Measurements from ENCODE around the gene CAST.

CAST gene

DNA sequence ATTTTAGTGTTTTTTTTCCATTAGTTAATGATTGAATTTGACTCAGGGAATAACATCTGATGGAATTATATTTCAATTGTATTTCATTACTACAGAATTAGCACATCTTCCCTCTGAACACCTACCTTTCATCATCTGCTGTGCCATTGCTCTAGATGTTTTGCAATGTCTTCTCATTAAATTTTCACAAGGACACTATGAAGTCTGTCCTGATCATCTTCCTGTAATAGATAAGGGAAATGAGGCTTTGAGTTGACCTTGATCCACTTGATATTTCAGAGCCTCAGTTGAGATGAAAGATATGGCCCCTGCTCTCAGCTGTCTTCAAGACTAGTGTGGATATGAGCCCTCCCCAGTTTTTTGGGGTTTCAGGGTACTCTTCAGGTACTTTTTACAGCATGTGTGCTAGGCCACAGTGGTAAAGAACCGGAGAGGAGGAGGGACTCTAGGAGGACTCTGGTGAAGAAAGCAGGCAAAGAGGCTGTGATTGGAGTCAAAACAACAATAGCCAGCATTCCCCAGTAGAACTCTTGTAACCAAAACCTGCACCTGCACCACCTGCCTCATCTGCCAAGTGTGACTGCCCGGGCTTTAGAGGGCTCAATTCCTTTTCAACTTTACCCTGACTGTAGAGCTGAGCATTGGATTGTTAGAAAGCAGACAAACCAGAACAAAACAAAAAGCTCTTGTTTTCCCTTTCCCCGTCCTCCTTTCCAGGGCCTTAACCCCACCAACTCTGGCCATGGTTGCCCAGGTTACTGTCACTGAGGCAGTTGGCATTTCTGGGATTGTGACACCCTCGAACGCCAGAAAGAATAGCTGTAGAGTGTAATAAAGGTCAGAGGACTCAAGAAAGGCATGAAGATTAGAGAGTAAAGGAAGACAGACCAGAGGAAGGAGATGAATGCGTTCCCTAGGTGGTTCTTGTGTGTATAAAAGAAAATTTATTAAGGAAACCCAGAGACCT lies 89.3 kb downstream of the CAST start:
- DNase-seq, result no peak

DNA sequence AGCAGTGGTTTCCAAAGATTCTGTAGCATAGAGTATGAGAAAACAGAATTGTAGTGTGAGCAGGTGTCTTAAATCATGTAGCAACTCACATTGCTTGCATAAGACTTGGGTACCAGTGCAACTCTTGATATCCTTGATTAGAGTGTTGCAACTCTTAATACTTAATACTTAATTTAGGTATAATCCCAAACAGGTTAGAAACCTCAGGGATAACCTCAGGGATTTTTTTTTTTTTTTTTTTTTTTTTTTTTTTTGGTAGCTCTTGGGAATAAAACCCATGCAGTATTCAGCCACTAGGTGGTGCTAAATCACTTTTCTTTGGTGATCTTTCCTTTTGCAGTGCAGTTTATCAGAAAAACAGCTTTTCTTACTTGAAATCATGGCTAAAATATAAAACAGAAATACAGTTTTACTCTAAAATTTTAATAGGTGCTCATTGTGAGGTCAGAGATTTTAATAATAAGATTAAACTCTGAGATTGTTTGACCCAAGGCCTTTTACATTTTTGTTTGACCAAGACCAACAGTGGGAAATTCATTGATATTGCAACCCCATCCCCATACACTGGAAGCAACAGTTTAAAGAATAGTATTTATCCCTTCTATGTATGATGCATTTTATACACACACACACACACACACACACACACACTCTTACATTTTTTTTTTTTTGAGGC lies 90.3 kb downstream of the CAST start:
- peak; percentile 76 for DNase-seq

GRCh38 chr5:96753017-96753397 lies 90.8 kb downstream of the CAST start:
- no peak for DNase-seq

- DNase-seq, result no peak
Measured at GRCh38 chr5:96753848-96754247, 91.7 kb downstream of the CAST start.

GRCh38 chr5:96755851-96756250 lies 93.7 kb downstream of the CAST start:
- DNase-seq, result no peak

DNA sequence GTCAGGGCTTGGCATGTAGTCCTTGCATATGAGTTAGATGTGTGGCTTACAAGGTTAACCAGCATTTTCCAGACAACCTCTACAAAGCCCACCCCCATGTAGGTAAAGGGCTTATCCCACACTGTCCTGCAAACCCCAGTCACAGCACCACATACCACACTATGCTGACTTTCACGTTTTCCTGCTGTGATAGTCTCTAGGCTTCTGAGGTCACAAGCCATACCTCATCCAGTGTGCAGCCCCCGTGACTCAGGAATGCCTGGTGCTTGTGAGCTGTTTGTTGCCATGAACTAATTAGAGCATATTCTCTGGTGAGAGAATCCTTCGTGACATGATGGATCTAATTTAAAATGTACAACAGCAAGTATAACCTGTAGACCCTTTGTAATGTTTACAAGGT lies 94.8 kb downstream of the CAST start:
- DNase-seq, result no peak

DNA sequence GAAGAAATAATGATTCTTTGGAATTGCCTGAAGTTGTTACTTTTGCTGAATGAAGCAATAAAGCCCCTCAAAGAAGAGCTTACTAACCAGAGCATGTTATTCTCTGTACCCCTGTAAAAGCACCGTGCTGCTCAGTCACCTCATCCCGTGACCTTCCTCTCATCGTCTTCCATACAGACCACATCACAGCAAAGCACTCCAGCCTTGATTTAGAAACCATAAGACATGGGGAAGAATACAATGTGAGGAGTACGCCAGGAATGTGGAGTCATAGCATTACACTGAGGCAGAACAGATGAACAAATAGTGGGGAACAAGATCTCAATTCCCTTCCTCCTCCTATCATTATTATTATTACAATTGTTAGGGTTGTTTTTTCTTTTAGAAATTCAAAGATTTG lies 96.4 kb downstream of the CAST start:
- no peak for DNase-seq

GRCh38 chr5:96761618-96762017 lies 99.4 kb downstream of the CAST start:
- no peak for DNase-seq

- DNase-seq, result no peak
Measured at GRCh38 chr5:96763026-96763425, 100.8 kb downstream of the CAST start.

- DNase-seq, result no peak
Measured at GRCh38 chr5:96765043-96765442, 102.9 kb downstream of the CAST start.

- DNase-seq, result no peak
Measured at GRCh38 chr5:96768708-96769251, 106.6 kb downstream of the CAST start.

DNA sequence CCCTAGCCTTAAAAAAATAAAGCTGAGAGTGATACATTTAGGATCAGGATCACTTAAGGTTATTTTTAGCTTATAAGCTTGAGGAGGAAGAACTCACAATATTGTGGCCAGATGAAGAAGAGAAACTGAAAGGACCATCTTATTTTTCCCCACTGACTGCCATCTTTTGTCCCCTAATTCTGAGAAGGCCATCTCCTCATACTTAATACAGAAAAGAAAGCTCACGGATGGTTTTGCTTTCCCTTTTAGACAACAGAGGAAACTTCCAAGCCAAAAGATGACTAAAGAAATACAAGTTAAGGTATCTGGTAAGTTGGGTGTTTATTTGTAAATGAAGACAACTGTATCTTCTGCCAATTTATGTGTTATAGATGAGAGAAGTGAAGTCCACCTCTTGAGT lies 109.2 kb downstream of the CAST start:
- DNase-seq, result no peak

GRCh38 chr5:96772111-96772510 lies 109.9 kb downstream of the CAST start:
- no peak for DNase-seq

- DNase-seq, result no peak
Measured at GRCh38 chr5:96772542-96772941, 110.4 kb downstream of the CAST start.

DNA sequence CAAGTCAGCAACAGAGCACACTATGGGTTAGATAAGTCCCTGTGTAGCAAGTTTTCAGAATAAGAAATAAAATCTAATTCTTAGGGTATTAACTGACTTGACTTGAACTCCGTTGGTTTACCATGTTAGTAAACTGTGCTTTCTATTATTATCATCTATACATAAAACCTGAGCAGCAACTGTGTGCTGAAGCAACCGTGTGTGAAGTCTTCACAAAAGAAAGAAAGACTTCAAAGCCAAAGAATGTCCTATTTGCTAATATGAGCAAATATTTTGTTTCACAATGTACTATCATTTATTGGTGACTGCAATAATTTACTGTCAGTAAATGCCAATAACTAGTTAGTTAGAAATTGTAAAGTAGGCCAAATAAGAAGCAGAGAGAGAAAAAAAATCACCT lies 112.9 kb downstream of the CAST start:
- DNase-seq, result no peak

GRCh38 chr5:96775689-96776088 lies 113.5 kb downstream of the CAST start:
- no peak for DNase-seq

DNA sequence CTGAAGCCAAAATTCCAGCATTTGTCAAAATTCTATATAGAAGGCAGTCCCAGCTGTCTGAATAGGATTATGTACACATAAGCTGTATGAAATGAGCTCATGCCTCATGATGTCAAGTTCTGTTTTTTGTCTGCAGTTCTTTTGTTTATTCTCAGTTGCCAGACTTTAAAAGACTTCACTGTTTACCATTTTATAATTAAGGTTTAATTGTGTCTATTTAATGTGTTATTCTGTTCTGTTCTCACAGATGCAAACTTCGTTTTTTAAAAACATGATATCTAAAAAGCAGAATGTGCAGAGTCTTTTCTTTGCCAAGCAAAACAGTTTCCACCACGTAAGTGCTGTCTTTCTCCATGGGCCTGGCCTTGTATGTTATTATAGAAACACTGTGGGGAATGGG lies 114.4 kb downstream of the CAST start:
- DNase-seq, result no peak

DNA sequence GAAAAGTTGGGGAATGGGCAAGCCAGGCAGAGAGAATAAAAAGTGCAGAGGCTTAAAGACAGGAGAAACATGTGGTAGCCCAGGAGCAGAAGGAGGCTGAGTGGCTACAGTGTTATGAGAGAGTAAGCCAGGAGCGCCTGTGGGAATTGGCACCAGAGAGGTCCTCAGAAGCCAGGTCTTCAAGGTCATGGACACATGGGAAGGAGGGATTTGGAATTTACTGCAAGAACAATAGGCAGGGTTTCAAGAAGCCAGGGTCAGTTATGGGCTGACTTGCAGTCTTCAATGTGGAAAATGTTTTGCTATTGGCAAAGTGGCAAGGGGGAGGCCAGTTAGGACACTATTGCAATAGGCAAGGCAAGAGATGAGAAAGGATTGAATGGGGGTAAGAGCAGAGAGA lies 116.2 kb downstream of the CAST start:
- DNase-seq, result no peak

- no peak for DNase-seq
Measured at GRCh38 chr5:96780626-96781025, 118.5 kb downstream of the CAST start.

GRCh38 chr5:96781031-96781971 lies 119.1 kb downstream of the CAST start:
- no peak for DNase-seq

DNA sequence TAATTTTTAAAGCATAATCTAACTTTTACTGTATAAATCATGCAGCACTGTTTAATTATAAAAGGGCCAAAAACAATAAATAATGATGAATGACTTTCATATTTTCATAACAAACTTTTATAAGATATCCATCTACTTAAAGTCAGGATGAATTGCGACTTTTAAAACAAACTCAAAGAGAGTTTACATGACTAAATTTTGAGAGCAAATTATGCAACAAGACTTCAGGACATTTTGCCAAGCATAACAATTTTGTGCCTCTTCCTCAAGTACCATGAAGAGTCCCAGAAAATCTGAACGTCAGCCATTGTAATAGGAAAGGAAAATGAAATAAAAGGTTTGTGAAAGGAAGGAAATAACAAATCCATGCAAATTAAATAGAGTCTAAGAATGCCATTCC lies 121.2 kb downstream of the CAST start:
- DNase-seq, result no peak

DNA sequence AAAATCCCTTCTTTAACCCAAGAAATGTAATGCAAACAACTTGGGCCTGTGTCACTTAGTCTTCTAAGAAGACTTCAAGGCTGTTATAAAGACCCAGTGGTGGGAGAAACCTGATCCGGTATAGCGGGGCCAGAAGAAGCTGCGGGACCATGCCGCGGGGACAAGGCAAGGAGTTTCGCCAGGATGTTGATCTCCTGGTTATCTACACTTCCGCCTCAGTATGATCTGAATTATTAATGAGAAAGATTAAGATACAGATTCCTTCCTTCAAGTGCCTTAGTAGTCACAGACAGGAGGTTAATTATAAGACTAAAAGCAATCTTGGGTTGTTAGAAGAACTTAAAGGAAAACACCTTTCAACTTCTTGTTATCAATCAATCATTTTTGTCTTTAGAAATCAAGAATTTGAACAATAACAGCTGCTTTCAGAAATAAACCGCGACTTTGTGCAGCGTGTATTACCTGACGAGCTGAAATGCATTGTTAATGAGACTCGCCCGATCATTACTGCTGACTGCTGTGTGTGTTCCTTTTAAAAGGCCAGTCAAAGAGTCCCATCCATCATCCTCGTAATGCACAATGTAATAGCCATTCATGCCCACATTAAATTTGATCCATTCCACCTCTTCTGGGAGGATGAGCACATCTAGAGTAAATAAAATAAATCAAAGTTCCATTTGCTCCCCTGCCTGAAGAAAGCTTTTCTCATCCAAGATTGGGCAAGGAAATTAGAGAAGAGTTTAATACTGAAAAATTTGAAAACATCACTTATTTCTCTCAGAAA lies 123.3 kb downstream of the CAST start:
- DNase-seq, result no peak
